GM19455 (cell line): ENCODE results near the gene C14orf132.

ENCODE experiments used
- ATAC-seq: cut with Tn5 transposase; IDR thresholded peaks from one replicate; pipeline ENCODE4 v1.9.1; 2021; ENCODE audit not compliant: unreplicated experiment

Gene C14orf132

GRCh38 chr14:96114002-96114401 is 74.8 kb downstream of the C14orf132 start:
- no peak for ATAC-seq

- no peak for ATAC-seq
These were observed 78.1 kb downstream of the C14orf132 start for GRCh38 chr14:96117101-96117897.

GRCh38 chr14:96117960-96118359 is 78.8 kb downstream of the C14orf132 start:
- no peak for ATAC-seq

GRCh38 chr14:96118391-96118790 is 79.2 kb downstream of the C14orf132 start:
- no peak for ATAC-seq

- ATAC-seq, result no peak
These were observed 80.8 kb downstream of the C14orf132 start for GRCh38 chr14:96119947-96120346.

- no peak for ATAC-seq
These were observed 81.2 kb downstream of the C14orf132 start for GRCh38 chr14:96120392-96120791.

- no peak for ATAC-seq
These were observed 81.8 kb downstream of the C14orf132 start for GRCh38 chr14:96120941-96121340.

- ATAC-seq, result no peak
These were observed 82.7 kb downstream of the C14orf132 start for GRCh38 chr14:96121660-96122395.

GRCh38 chr14:96122496-96122895 is 83.3 kb downstream of the C14orf132 start:
- ATAC-seq, result no peak

GRCh38 chr14:96125536-96125935 is 86.4 kb downstream of the C14orf132 start:
- ATAC-seq, result no peak

GRCh38 chr14:96126339-96126782 is 87.2 kb downstream of the C14orf132 start:
- no peak for ATAC-seq

- ATAC-seq, result no peak
These were observed 87.7 kb downstream of the C14orf132 start for GRCh38 chr14:96126783-96127271.

- no peak for ATAC-seq
These were observed 90.1 kb downstream of the C14orf132 start for GRCh38 chr14:96129128-96129736.

GRCh38 chr14:96130391-96130790 is 91.2 kb downstream of the C14orf132 start:
- no peak for ATAC-seq

- no peak for ATAC-seq
These were observed 91.7 kb downstream of the C14orf132 start for GRCh38 chr14:96130854-96131253.

- ATAC-seq, result no peak
These were observed 92.7 kb downstream of the C14orf132 start for GRCh38 chr14:96131836-96132235.

GRCh38 chr14:96134508-96134907 is 95.3 kb downstream of the C14orf132 start:
- no peak for ATAC-seq

- ATAC-seq, result no peak
These were observed 96.1 kb downstream of the C14orf132 start for GRCh38 chr14:96135285-96135684.

- ATAC-seq, result no peak
These were observed 97.3 kb downstream of the C14orf132 start for GRCh38 chr14:96136371-96137005.

- ATAC-seq, result no peak
These were observed 99.1 kb downstream of the C14orf132 start for GRCh38 chr14:96138241-96138640.

- ATAC-seq, result no peak
These were observed 100.0 kb downstream of the C14orf132 start for GRCh38 chr14:96139169-96139568.
